Midbrain (tissue), 1 donor: ENCODE data around the gene KCTD6.
A peak's percentile ranks its signal among the peaks of the same experiment; 100 is the strongest.

Experiments used
- DNase-seq: peaks from one replicate; lab custom pipeline; 2025; lab: John Stamatoyannopoulos, UW

The KCTD6 gene

GRCh38 chr3:58485801-58486435 lies 6.0 kb upstream of the KCTD6 start:
- no peak for DNase-seq

DNA sequence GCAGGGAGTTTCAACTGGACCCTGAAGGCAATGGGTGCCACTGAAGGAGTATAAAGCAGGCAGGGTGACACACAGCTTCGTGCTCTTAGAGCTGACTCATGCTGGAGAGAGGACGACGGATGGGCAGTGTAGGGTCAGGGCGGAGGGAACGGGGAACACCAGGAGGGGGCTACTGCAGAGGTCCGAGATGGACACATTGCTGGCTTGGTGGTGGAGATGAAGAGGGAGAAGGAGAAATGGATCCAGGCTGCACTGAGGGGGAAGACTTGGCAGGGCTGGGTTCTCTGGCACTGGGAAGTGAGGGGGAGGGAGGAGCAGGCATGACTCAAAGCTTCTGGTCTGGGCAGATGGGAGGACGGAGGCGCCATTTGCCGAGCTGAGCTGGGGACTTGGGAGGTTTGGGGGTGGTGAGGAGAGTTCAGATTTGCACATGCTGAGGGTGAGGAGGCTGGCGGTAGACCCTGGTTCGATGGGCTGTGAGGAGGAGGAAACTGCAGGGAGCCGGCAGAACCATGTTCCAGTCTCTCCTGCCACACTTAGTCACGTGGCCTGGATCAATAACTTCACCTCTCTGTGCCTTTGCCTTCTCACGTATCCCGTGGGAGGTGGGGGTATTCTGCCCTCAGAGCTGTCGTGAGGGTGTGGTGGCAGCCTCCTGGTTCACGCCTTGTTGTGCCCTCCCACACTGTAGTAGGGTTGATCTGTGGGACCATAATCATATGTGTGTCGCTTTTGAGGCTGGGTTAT lies 4.6 kb upstream of the KCTD6 start:
- no peak for DNase-seq

GRCh38 chr3:58488967-58489366 lies 2.9 kb upstream of the KCTD6 start:
- DNase-seq: no peak

DNA sequence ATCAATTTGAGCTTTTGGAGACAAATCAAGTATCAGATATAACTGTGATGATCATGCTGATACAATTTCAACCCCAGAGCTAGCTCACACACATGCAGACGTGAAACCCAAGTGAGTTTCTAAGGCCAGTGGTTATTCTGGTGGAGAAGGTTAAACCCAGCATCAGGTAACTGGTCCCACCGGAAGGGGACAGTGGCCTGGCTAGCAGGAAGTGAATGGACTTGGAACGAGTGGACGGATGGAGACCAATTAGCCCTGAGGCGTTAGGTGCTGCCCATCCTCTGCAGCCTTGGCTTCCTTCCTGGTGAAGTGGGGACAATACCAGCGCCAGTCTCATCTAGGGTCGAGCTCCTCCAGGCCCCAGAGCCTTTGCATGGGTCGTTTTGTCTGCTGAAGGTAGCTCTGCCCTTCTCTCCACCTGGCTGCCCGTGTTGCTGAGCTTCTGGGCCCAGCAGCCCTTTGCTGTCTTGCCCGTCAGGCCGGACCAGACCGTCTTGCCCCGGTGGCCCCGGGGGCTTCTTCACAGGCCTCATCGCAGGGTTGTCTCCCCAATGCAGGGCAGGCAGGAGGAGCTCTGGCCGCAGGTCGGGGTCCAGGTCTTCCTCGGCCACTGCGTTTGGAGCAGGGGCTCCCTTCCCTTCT lies 915 bp upstream of the KCTD6 start:
- DNase-seq: no peak

DNA sequence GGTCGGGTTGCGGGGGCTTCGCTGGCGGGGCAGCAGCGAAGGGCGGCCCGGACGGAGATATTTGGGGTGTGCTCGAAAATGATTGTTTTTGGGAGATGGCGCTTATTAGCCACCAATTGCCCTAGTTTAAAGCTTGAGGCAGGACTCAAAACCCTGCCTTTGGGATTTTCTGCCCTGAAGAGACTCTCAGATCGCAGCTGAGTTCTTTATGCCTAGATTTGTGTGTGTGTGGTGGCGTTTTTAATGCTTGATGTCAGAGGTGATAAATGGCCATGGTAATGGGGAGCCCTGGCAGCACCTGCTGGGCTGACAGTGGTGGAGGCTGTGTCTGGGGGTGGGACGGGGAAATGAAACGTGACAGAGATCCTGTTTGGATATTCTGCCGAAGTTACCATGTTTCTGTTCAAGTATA lies 604 bp downstream of the KCTD6 start:
- DNase-seq: no peak

DNA sequence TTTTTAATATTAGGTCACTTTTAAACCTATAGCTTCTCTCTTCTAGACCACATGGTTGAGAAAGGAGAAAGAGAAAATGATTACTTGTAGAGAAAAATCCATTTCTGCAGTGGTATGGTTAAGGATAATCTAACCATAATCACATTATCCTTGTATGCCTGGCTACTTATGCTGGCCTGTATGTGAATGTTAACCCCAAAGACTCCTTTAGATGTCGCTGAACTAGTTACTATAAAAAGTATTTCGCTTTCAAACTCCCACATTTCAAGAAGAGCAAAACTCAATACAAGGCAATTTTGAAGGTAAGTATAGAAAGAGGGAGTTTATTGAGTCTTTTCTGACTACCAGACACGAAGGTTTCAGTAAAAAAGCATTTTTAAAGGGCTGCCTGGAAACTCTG lies 2.2 kb downstream of the KCTD6 start:
- DNase-seq: no peak

DNA sequence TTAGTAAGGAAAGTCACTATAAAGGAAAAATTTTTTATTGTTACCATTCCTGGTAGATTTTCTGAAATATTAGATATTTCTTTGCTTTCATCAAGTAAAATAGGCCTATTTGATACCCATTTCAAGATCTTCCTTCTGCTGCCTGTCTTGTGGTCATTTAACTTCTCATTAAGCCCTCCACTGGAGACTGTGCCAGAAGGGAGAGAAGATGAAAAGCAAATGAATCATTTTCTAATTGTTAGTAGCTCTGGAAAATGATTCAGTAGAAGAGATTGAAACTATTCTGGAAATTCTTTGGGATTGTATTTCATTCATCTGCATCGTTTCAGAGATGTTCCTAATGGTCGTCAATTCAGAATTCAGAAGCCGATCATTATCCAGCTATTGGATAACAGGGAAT lies 3.2 kb downstream of the KCTD6 start:
- no peak for DNase-seq

DNA sequence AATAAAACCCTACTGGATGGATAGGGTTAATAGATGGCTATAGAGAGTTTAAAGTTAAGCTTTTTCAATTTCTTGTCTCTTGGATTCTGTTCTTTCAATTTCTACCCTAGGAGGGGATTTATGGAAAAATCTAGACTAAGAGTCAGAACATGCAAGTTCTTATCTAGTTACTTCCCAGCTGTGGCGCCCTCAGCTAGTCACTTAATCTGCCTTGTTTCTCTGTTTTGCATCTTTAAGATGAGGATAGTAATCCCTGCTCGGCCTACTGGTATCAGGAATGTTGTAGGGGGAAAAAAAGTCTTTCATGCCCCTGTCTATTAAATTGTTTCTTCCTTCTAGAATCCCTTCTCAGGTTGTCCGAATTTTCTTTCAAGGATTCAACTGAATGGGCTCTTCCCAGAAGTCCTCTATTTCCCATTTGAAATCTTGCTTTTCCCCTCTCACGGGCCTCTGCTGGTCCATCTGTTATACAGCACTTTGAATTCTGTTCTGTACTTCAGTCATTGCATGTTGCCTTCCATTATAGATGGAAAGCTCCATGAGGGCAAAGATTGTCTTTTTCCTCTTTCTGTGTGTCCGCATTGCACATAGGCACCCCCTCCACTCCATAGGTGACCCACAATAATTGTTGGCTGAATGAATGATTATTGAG lies 4.4 kb downstream of the KCTD6 start:
- DNase-seq: no peak

DNA sequence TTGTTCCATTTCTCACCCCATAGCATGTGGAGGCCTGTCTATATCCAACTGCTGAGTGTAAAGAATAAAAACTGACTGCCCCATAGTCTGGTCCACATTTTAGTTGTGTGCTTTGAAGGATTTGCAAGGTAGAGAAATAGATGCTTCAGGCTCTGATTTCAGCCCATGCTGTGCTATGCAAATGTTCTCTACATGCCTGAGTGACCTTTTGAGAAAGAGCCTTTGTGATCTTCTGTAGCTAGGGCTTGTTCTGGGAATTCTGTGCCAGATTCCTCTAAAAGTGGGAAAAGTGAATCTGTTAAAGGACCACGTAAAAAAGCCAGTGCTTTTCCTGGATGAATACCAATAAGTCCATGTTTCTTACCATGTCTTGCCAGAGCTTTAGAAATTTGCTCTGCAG lies 5.2 kb downstream of the KCTD6 start:
- DNase-seq: peak; percentile 67

DNA sequence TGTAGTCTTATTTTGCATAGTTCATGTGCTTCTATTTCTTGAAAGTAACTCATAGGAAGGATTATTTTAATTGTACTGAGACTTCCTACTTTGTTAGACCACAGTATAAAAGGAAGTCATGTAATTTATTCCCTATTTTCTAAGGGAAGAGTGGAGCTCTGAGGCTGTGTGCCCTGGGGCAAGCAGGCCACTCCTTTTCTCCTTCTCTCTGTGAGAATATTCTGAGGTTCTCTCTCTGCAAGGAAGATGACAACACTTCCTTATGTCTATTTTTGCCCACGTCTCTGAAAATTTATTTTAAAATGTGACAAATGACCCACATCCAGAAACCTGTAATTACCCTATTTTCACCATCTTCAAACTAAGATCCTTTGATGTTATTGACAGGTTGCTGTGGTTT lies 11.0 kb downstream of the KCTD6 start:
- no peak for DNase-seq

- no peak for DNase-seq
These were observed 15.6 kb downstream of the KCTD6 start for GRCh38 chr3:58507356-58508078.

- no peak for DNase-seq
These were observed 16.5 kb downstream of the KCTD6 start for GRCh38 chr3:58508437-58508836.

GRCh38 chr3:58514405-58514804 lies 22.5 kb downstream of the KCTD6 start:
- no peak for DNase-seq

DNA sequence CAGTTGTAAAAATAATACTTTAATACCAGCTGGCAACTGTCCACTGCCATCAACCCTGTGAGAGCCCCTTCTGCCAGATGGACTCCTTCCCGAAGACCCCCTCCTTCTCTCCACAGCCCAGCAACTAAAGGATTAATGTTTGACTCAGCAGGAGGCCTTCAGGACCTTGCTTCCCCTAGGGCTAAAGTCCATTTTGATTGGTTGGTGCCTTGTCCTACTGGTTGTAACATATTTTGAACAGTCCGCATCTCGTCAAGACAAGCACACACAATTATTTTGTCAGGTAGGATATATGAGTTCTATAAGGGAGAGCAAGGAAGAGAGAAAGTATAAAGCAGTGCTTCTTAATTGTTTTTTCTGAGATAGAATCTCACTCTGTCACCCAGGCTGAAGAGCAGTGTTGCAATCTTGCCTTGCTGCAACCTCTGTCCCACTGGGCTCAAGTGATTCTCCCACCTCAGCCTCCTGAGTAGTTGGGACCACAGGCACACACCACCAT lies 26.4 kb downstream of the KCTD6 start:
- no peak for DNase-seq

GRCh38 chr3:58519668-58520402 lies 27.9 kb downstream of the KCTD6 start:
- DNase-seq: no peak

DNA sequence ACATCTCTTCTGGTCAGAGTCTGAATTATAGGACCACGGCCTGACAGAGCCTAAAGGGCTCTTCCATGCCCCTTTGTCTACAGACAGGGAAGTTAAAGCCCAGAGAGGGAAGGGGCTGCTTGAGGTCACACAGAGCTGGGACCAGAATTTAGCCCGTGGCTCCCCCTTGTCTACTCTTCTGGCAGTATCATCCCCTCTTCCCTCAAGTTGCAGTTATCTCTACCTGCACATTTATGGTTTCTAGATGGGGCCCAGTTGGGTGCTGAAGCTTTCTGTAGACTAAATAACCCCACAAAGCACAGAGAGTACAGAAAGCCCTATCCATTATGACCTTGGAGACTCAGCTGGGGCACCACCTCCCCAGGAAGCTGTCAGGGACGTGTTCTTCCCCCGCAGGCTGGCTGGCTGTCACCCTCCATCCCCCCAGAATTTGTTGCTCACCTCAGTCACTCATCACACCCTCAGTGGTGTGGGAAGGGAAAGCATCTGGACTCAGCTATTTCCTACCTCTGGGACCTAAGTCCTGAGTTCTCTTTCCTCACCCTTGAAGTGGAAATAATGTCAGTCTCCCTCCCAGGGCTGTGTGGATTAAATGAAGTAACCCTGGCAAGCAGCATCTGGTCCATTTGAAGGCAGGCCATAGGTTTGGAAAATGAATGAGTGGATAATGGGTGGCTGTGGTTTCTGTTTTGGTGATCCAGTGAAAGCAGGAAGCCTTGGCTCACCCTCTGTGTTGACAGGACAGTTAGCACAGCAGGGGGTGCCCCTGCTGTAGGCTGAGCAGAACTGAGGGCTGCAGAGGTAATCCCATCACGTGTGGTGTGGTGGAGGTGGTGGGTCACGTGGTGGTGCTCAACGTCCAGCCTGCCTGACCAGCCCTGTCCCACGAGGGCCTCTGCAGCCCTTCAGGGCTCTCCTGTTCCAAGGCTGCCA lies 28.8 kb downstream of the KCTD6 start:
- no peak for DNase-seq

DNA sequence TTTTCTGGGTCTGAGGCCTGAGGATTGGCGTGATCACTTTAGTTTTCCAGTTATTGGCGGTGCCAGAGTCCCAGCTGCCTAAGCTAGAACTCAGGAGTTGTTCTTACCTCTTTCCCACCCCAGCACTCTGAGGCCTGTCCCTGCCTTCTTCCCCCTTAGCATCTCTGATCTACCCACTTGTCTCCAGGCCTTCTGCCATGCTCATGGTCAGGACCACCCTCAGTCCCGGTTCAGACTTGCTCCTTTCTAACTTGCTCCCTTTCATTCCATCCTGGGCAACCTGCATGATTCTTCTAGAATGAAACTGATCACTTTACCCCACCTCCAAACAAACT lies 29.4 kb downstream of the KCTD6 start:
- no peak for DNase-seq

DNA sequence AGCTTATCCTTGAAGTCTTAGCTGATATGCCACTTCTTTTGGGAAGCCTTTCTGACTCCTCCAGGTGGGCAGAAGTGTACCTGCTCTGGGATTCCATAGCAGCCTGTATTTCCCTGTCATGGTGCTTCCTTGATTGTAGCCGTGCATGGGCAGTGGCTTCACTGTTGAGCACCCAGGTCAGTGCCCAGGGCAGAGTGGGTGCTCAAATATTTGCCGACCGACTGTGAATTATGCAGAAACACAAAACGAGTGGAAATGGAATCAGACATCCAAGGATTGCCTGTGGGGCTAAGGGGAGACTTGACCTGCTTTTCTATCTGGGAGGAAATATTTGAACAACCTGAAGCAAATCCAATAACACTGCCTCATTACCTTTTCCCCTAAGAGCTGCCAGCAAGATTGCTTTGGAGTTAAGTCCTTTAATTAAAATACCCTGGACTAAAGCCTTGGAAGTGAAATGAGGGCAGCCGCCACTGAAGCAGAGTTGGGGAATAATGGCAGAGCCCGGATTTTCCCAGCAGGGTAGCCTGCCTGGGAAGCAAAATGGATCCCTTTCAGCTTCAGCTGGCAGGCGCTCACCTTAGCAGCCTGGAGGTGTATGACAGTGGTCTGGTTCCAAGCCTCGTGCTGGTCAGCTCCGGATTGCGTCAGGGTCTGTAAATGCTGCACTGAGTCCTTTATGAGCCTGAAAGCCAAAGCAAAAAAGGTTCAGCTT lies 30.2 kb downstream of the KCTD6 start:
- DNase-seq: peak; percentile 74

- DNase-seq: no peak
These were observed 31.0 kb downstream of the KCTD6 start for GRCh38 chr3:58522759-58523425.
